Measurements from ENCODE around the gene ZNF620.
A peak's percentile ranks its signal among the peaks of the same experiment; 100 is the strongest.

ZNF620 gene

DNA sequence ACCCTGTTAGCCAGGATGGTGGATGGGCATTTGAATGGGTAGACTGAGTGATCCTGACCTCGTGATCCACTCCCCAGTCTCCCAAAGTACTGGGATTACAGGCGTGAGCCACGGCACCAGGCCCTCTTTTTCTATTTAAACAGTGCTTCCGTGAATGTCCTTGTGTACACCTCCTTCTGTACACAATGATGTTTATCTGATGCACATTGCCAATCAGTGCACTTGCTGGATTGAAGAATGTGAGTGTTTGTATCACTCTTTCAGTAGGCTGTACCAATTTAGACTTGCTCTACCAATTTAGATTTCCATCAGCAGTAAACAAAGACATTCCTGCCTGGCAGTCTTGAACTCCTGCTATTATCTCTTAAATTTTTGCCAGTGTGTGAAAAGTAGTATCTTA, 37.8 kb upstream of the ZNF620 start:
- no peaks in the 10 kb centered on the region for H3K27me3 ChIP-seq (ENCODE audit: control insufficient read depth, low read length)
- H3K79me2 ChIP-seq (ENCODE audit: control insufficient read depth, low read length): no peaks in the 10 kb centered on the region
- no peak overlapping the region for H3K4me3 ChIP-seq (ENCODE audit: low read length)
- H3K4me2 ChIP-seq (ENCODE audit: low read length): no peak overlapping the region
- H3K27ac ChIP-seq (ENCODE audit: low read depth, low read length): no peak overlapping the region
- H3K36me3 ChIP-seq (ENCODE audit: control insufficient read depth, low read length): peaks cover 44% of the 10 kb centered on the region
- H4K20me1 ChIP-seq (ENCODE audit: control insufficient read depth, insufficient read depth, low read depth, low read length): no peaks in the 10 kb centered on the region
- no peak for TF ChIP-seq CTCF (IDR thresholded peaks at IDR 0.05; ENCODE audit: low read depth, low read length, poor library complexity, severe bottlenecking)
- TF ChIP-seq EZH2phosphoT487 (IDR thresholded peaks at IDR 0.05; ENCODE audit: borderline replicate concordance, low read length): no peak
- H3K9me2 ChIP-seq (replicated peaks; ENCODE audit: control insufficient read depth, low read length): no peaks in the 10 kb centered on the region
- H3K4me1 ChIP-seq (ENCODE audit: control insufficient read depth, low read length): no peaks in the 10 kb centered on the region
- H3F3A ChIP-seq (ENCODE audit: control insufficient read depth, insufficient read depth): peaks cover 50% of the 10 kb centered on the region
- no peaks in the 10 kb centered on the region for H3K9me3 ChIP-seq (ENCODE audit: control insufficient read depth, insufficient read depth, low read length)

GRCh38 chr3:40470701-40471100, 35.1 kb upstream of the ZNF620 start:
- no peaks in the 10 kb centered on the region for H3K4me1 ChIP-seq (ENCODE audit: control insufficient read depth, low read length)
- no peaks in the 10 kb centered on the region for H4K20me1 ChIP-seq (ENCODE audit: control insufficient read depth, insufficient read depth, low read depth, low read length)
- peaks cover 28% of the 10 kb centered on the region for H3F3A ChIP-seq (ENCODE audit: control insufficient read depth, insufficient read depth)
- H3K9me3 ChIP-seq (ENCODE audit: control insufficient read depth, insufficient read depth, low read length): no peaks in the 10 kb centered on the region
- H3K36me3 ChIP-seq (ENCODE audit: control insufficient read depth, low read length): peaks cover 17% of the 10 kb centered on the region
- H3K27me3 ChIP-seq (ENCODE audit: control insufficient read depth, low read length): no peaks in the 10 kb centered on the region
- no peak overlapping the region for H3K4me3 ChIP-seq (ENCODE audit: low read length)
- no peaks in the 10 kb centered on the region for H3K9me2 ChIP-seq (replicated peaks; ENCODE audit: control insufficient read depth, low read length)
- no peaks in the 10 kb centered on the region for H3K79me2 ChIP-seq (ENCODE audit: control insufficient read depth, low read length)
- H3K27ac ChIP-seq (ENCODE audit: low read depth, low read length): no peak overlapping the region
- H3K4me2 ChIP-seq (ENCODE audit: low read length): no peak overlapping the region
- TF ChIP-seq CTCF (IDR thresholded peaks at IDR 0.05; ENCODE audit: low read depth, low read length, poor library complexity, severe bottlenecking): no peak
- TF ChIP-seq EZH2phosphoT487 (IDR thresholded peaks at IDR 0.05; ENCODE audit: borderline replicate concordance, low read length): no peak

DNA sequence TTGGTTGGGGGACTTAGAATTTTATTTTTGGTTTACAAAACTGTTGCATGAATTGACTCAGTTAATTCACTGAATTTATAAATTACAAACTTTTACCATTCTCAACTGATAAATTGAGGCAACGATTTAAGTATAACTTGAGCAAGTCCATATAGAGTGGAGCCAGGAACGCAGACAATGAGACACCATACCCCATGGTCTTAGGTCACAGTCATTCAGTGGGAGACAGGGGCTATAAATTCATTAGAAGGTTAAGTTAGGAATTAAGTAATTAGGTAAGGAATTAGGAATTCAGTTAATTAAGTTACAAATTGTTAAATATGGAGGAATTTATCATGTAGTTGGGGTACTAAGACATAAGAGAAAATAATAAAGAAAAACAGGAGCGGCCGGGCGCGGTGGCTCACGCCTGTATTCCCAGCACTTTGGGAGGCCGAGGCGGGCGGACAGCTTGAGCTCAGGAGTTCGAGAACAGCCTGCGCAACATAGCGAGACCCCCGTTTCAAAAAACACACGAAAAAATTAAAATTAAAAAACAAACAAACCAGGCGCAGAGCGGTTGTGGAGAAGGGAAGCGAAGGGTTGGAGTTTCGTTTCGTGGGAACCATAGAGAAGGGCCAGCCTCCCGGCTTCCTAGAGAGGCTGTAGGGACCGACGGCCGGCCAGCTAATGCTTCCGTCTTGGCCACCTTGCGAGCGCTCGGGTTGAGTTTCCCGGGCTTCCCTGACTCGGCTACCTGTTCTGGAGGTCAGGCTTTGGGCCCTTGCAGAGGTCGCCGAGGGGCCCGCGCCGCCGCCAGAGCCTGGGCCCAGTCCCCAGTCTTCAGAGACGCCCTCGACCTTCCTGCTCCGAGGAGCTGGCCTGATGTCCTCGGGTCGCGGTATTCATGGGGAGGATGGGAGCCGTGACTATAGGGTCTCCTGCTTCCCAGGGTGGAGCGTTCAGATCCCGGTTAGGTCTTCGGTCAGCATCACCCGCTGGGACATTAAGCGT, 29.1 kb upstream of the ZNF620 start, which contains the start of gene ZNF619:
Gene ZNF619, plus strand, starts transcription at position 645 of the 993 bp plus-strand sequence. CDS start 858 bp downstream, outside the sequence.
- peak within 1 kb of the TSS; percentile 87 for H3K4me2 ChIP-seq (ENCODE audit: low read length)
- H3F3A ChIP-seq (ENCODE audit: control insufficient read depth, insufficient read depth): 0 out of 2 replicates have a peak, but pooled peaks cover 6% of the 10 kb centered on the region
- TF ChIP-seq EZH2phosphoT487 (IDR thresholded peaks at IDR 0.05; ENCODE audit: borderline replicate concordance, low read length) (no peak), CTCF (IDR thresholded peaks at IDR 0.05; ENCODE audit: low read depth, low read length, poor library complexity, severe bottlenecking) (no peak)
- no peaks in the 10 kb centered on the region for H4K20me1 ChIP-seq (ENCODE audit: control insufficient read depth, insufficient read depth, low read depth, low read length)
- H3K9me2 ChIP-seq (replicated peaks; ENCODE audit: control insufficient read depth, low read length): no peaks in the 10 kb centered on the region
- H3K4me3 ChIP-seq (ENCODE audit: low read length): peak within 1 kb of the TSS; percentile 93
- peaks cover 28% of the 10 kb centered on the region for H3K4me1 ChIP-seq (ENCODE audit: control insufficient read depth, low read length)
- H3K27ac ChIP-seq (ENCODE audit: low read depth, low read length): no peak within 1 kb of the TSS
- H3K27me3 ChIP-seq (ENCODE audit: control insufficient read depth, low read length): no peaks in the 10 kb centered on the region
- H3K9me3 ChIP-seq (ENCODE audit: control insufficient read depth, insufficient read depth, low read length): no peaks in the 10 kb centered on the region
- H3K36me3 ChIP-seq (ENCODE audit: control insufficient read depth, low read length): peaks cover 24% of the 10 kb centered on the region
- H3K79me2 ChIP-seq (ENCODE audit: control insufficient read depth, low read length): peaks cover 8% of the 10 kb centered on the region

Measured in DOHH2 (cell line).